Uterus (tissue), 4 donors: ENCODE results near the gene PLEKHG3. TPM values are rescaled to one million over a fixed set of nuclear protein-coding genes. Genes with fewer than 3 reads are reported as not detected.

ENCODE experiments used
- DNase-seq, 2 donors: peaks; one replicate each; pipeline ENCODE4 v3.0.0-alpha.2; 2019 to 2020
- H3K27ac ChIP-seq, 2 donors: fragments of 200-600 bp; sonication (generic); 1 replicate in 1 of 2; 2 replicates in 1 of 2; pipeline ENCODE4 v1.5.1; 2016 to 2018
- H3K27me3 ChIP-seq, 2 donors: fragments of 200-600 bp; sonication (generic); one replicate each; pipeline ENCODE4 v1.5.1; 2018 to 2019; ENCODE audit warnings: control low read depth in 1 of 2
- H3K36me3 ChIP-seq, 2 donors: fragments of 200-600 bp; sonication (generic); one replicate each; pipeline ENCODE4 v1.5.1; 2019; ENCODE audit warnings: control low read depth in 1 of 2
- H3K4me1 ChIP-seq, 2 donors: fragments of 200-600 bp; sonication (generic); one replicate each; pipeline ENCODE4 v1.5.1; 2018 to 2019; ENCODE audit warnings: control low read depth in 1 of 2
- H3K4me3 ChIP-seq, 2 donors: fragments of 200-600 bp; sonication (generic); 1 replicate in 1 of 2; 2 replicates in 1 of 2; pipeline ENCODE4 v1.5.1; 2018 to 2019; ENCODE audit warnings: mild to moderate bottlenecking in 1 of 2
- H3K9me3 ChIP-seq, 2 donors: fragments of 200-600 bp; sonication (generic); one replicate each; pipeline ENCODE4 v1.5.1; 2019; ENCODE audit warnings: control low read depth in 1 of 2
- CTCF ChIP-seq, 4 experiments: fragments of 200-600 bp in 2 of 4; fragments of 450-650 bp in 2 of 4; sonication (generic) in 2 of 4; IDR thresholded peaks; one replicate each; pipeline ENCODE4 v1.5.1; 2016 to 2019; ENCODE audit warnings: antibody characterized with exemption in 4 of 4, mild to moderate bottlenecking in 2 of 4, moderate library complexity in 1 of 4
- POLR2A ChIP-seq, 2 donors: fragments of 450-650 bp; IDR thresholded peaks; one replicate each; pipeline ENCODE4 v1.6.1; 2016; ENCODE audit warnings: antibody characterized with exemption in 2 of 2, mild to moderate bottlenecking in 1 of 2, moderate library complexity in 1 of 2
- intact Hi-C: fragments of 100-400 bp; cut with DNase I; formaldehyde crosslinking; loops from one replicate; pipeline ENCODE4 v1.15.1; 2023; ENCODE audit warnings: low total_unique reads
- total RNA-seq, 4 donors: library from RNA; depleted of rRNA in 3 of 4; stranded (reverse); fragments of >200 nt in 3 of 4; gene quantifications; one replicate each; pipeline versions ENCODE4 v1.1.0 to v1.2.4, GENCODE V29; 2014 to 2023
- donor health status: DM: yes; HTN: yes; CAD: no.

Gene PLEKHG3
- total RNA-seq, 4 donors from 2014 or later = 40.5 to 178 (median 59.7) TPM

GRCh38 chr14:64770751-64771150 is 66.5 kb downstream of the PLEKHG3 start:
- TF ChIP-seq POLR2A (IDR thresholded peaks at IDR 0.05) (no peak), CTCF (IDR thresholded peaks at IDR 0.05) (no peak)
- intact Hi-C loops = no loop called here
- DNase-seq = no peak

GRCh38 chr14:64771161-64771560 is 66.9 kb downstream of the PLEKHG3 start:
- intact Hi-C loops = no loop called here
- Histone ChIP-seq H3K36me3 (no peaks in the 10 kb centered on the region), H3K4me1 (no peaks in the 10 kb centered on the region), H3K9me3 (no peaks in the 10 kb centered on the region), H3K27ac (no peak overlapping the region), H3K27me3 (no peaks in the 10 kb centered on the region), H3K4me3 (no peak overlapping the region)
- no peak for DNase-seq
- TF ChIP-seq CTCF (IDR thresholded peaks at IDR 0.05) (no peak), POLR2A (IDR thresholded peaks at IDR 0.05) (no peak)

More at GRCh38 chr14:64770751-64771150, 66.5 kb downstream of the PLEKHG3 start:
- H3K9me3 ChIP-seq = no peaks in the 10 kb centered on the region
- no peaks in the 10 kb centered on the region for H3K27me3 ChIP-seq
- no peak overlapping the region for H3K27ac ChIP-seq
- H3K4me3 ChIP-seq = no peak overlapping the region
- H3K36me3 ChIP-seq = no peaks in the 10 kb centered on the region
- H3K4me1 ChIP-seq = no peaks in the 10 kb centered on the region

GRCh38 chr14:64772397-64772950 is 68.2 kb downstream of the PLEKHG3 start:
- Histone ChIP-seq H3K4me1 (no peaks in the 10 kb centered on the region), H3K9me3 (no peaks in the 10 kb centered on the region), H3K4me3 (no peak overlapping the region), H3K27me3 (no peaks in the 10 kb centered on the region), H3K36me3 (no peaks in the 10 kb centered on the region), H3K27ac (no peak overlapping the region)
- no peak for TF ChIP-seq CTCF (IDR thresholded peaks at IDR 0.05)
- no peak for TF ChIP-seq POLR2A (IDR thresholded peaks at IDR 0.05)
- intact Hi-C loops = no loop called here
- no peak for DNase-seq

GRCh38 chr14:64773046-64773445 is 68.8 kb downstream of the PLEKHG3 start:
- Histone ChIP-seq H3K27me3 (no peaks in the 10 kb centered on the region), H3K4me3 (no peak overlapping the region), H3K9me3 (no peaks in the 10 kb centered on the region), H3K27ac (no peak overlapping the region), H3K4me1 (no peaks in the 10 kb centered on the region), H3K36me3 (no peaks in the 10 kb centered on the region)
- intact Hi-C loops = no loop called here
- DNase-seq = no peak
- TF ChIP-seq POLR2A (IDR thresholded peaks at IDR 0.05) = no peak
- no peak for TF ChIP-seq CTCF (IDR thresholded peaks at IDR 0.05)

GRCh38 chr14:64773577-64773976 is 69.4 kb downstream of the PLEKHG3 start:
- Histone ChIP-seq H3K9me3 (no peaks in the 10 kb centered on the region), H3K4me3 (no peak overlapping the region), H3K27ac (no peak overlapping the region), H3K4me1 (no peaks in the 10 kb centered on the region), H3K36me3 (no peaks in the 10 kb centered on the region), H3K27me3 (no peaks in the 10 kb centered on the region)
- intact Hi-C loops = no loop called here
- no peak for DNase-seq
- no peak for TF ChIP-seq POLR2A (IDR thresholded peaks at IDR 0.05)
- TF ChIP-seq CTCF (IDR thresholded peaks at IDR 0.05) = no peak
